ENCODE results near the gene PDE8A.

- TF ChIP-seq CTCF (IDR thresholded peaks at IDR 0.05) (no peak), EZH2 (IDR thresholded peaks at IDR 0.05; ENCODE audit: borderline replicate concordance, insufficient read depth, low read depth, low read length, poor library complexity, severe bottlenecking) (no peak)
Observed at GRCh38 chr15:85026304-85027032, 44.8 kb downstream of the PDE8A start.

Measured in B cell (primary cell).